Left cardiac atrium (tissue), 4 donors: ENCODE data around the gene PANK4. TPM values are rescaled to one million over a fixed set of nuclear protein-coding genes. Genes with fewer than 3 reads are reported as not detected.

ENCODE experiments used
- ATAC-seq, 2 donors: fragments of 200-7000 bp; cut with Tn5 transposase; one replicate each; pipeline ENCODE4 v1.9.1; 2020; ENCODE audit warnings: mild to moderate bottlenecking in 2 of 2, moderate library complexity in 2 of 2
- DNase-seq: peaks from one replicate; pipeline ENCODE4 v3.0.0-alpha.2; 2020
- intact Hi-C, 2 donors: fragments of 100-400 bp; cut with DNase I; formaldehyde crosslinking; loops; one replicate each; pipeline versions ENCODE4 v1.14.1 to v1.15.1; 2022 to 2023
- total RNA-seq, 2 donors: library from RNA; stranded (reverse); fragmentation: NEBNext Ultra II Directional; extraction: Animal tissue kit (Norgen Biotek cat#: 25700); gene quantifications; one replicate each; pipeline ENCODE4 v1.2.1, GENCODE V29; 2021
- donor health status: DM: no; HTN: yes; CAD: no.
- donor health status: DM: no; HTN: yes; CAD: no; lungs with severe emphysema.
- donor health status: DM: yes; HTN: yes; CAD: no.
- donor health status: Dilated cardiomyopathy.

PANK4 gene
- total RNA-seq, 2 donors from 2014 or later: 37.5 to 40.6 TPM

GRCh38 chr1:2489615-2490014, 36.8 kb downstream of the PANK4 start:
- DNase-seq (no peak), ATAC-seq (no peak)
- intact Hi-C loops: no loop called here

DNA sequence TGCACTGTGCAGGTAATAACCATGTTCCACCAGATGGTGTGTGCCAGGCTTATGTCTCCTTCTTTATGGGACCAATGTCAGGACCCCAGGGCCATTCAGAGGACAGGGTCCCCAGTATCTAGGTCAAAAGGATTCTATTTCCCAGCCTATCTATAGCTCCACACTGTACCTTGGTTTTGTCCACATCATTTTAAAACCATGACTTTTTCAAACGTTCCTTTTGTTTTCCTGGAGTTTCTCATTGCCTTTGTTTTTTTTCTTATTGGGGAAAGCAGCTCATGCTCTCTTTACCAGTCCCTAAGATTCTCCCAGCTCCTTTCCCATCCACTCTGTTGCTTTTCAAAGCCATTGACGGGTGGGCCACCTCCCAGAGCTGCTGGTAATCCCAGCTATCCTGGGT, 37.7 kb downstream of the PANK4 start:
- no peak for ATAC-seq
- no peak for DNase-seq
- intact Hi-C loops: no loop called here

- no peak for DNase-seq
- ATAC-seq: no peak
- intact Hi-C loops: no loop called here
Measured at GRCh38 chr1:2486558-2486957, 39.8 kb downstream of the PANK4 start.

DNA sequence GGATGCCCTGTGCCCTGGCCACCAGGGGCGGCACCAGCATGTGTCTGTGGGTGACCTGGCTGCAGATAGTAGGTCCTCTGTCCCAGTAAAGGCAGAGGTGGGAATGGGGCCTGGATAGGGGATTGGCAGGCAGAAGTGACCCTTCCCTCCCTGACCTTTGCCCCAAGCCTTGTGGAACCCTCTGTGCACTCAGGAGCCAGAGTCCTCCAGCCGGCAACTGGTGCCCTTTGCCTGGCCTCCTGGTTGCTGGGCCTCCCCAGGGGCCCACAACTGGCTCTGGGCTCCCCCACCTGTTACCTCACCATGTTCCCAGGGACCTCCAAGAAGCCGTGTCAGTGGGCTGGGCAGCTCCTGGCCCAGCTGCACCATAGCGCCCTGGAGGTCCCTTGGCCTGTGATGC, 40.4 kb downstream of the PANK4 start:
- DNase-seq (no peak), ATAC-seq (no peak)

GRCh38 chr1:2483970-2484369, 42.4 kb downstream of the PANK4 start:
- ATAC-seq: no peak
- no peak for DNase-seq
- intact Hi-C loops: no loop called here

More for the DNA sequence above, 40.4 kb downstream of the PANK4 start:
- intact Hi-C loops: no loop called here

- no peak for DNase-seq
Measured at GRCh38 chr1:2483026-2483425, 43.4 kb downstream of the PANK4 start.

GRCh38 chr1:2482588-2482987, 43.8 kb downstream of the PANK4 start:
- DNase-seq: no peak
- intact Hi-C loops: no loop called here
- ATAC-seq: no peak

More at GRCh38 chr1:2483026-2483425, 43.4 kb downstream of the PANK4 start:
- intact Hi-C loops: no loop called here
- ATAC-seq: no peak

GRCh38 chr1:2481885-2482284, 44.5 kb downstream of the PANK4 start:
- intact Hi-C loops: no loop called here
- DNase-seq (no peak), ATAC-seq (peak; percentile 41 to 63)

- ATAC-seq: peak; percentile 18 to 25
- intact Hi-C loops: no loop called here
- no peak for DNase-seq
Measured at GRCh38 chr1:2480986-2481364, 45.4 kb downstream of the PANK4 start.

GRCh38 chr1:2480236-2480985, 46.0 kb downstream of the PANK4 start:
- ATAC-seq: no peak
- DNase-seq: no peak
- intact Hi-C loops: no loop called here

DNA sequence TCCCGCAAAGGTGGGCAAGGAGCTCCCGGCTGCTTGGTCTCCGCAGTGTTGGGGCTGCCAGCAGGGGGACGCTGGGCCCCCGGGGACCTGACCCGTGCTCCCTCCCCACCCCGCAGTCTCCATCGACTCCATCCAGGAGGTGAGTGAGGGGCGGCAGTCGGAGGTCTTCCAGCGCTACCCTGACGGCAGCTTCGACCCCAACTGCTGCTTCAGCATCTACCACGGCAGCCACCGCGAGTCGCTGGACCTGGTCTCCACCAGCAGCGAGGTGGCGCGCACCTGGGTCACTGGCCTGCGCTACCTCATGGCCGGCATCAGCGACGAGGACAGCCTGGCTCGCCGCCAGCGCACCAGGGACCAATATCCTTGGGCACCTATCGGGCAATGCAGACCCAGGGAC, 46.8 kb downstream of the PANK4 start:
- intact Hi-C loops: no loop called here
- no peak for ATAC-seq
- no peak for DNase-seq

DNA sequence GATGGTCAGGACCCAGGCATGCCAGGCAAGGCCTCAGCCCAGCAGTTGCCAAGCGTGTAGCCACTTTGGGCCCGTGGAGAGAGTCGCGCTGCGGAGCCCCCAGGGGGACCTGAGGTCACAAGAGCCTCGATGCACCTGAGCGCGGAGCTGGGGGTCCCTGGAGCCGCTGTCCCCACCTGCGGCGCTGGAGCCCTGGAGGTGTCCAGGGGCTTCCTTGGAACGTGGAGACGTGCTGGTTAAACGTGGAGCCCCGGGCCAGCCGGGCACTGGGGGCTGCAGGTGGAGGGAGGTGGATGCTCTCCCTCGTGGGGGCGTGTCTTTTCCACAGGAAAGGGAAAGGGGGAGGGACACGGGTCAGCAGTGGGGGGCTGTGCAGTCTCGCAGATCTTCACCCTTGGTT, 47.2 kb downstream of the PANK4 start:
- ATAC-seq (no peak), DNase-seq (no peak)
- intact Hi-C loops: no loop called here

- DNase-seq (no peak), ATAC-seq (no peak)
- intact Hi-C loops: no loop called here
Measured at GRCh38 chr1:2477791-2478499, 48.5 kb downstream of the PANK4 start.

- ATAC-seq (no peak), DNase-seq (no peak)
- intact Hi-C loops: no loop called here
Measured at GRCh38 chr1:2477309-2477708, 49.1 kb downstream of the PANK4 start.

DNA sequence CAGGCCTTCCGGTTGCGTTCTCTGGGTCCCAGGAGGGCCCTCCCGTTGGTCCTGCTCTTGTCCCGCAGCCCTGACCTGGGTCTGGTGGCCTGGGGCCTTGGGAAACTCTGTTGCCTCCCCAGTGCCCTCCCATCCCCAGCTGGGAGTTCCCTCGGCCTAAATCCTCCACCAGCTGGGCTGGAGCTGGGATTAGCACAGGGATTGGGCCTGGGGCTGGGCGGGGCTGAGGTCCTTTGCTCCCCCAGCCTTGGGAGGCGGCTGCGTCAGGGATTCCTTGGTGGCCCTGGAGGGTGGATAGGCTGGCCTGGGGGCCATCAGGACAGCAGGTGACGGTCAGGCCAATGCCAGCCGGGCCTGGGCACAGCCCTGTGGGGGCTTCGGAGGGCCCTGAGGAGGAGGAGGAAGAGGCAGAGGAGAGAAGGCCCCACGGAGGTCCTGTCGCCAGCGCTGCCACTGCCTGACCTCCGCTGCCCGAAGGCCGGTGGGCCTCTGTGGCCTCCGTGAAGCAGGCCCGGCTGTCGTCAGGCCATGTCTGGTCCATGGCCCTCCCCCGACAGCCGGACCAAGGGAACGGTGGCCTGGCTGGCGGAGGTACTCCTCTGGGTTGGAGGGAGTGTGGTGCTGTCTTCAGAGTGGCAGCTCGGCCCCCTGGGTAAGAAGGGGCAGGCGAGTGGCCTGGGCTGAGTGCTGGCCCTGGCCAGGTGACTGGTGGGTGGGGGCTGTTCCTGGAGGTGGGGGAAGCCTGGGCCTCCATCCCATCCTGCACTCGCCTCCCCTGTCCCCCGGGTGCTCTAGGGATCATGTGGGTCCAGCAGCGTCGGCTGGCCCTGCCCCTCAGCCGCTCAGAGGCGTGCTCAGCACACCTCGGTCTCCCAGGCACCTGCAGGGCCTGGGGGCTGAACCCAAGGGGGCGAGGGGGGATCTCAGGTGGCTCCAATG, 50.1 kb downstream of the PANK4 start, which contains the start of gene PLCH2:
Gene PLCH2, plus strand, starts transcription at position 229 of the 939 bp plus-strand sequence. Its CDS starts 300 bp downstream, at position 529.
- DNase-seq: no peak
- intact Hi-C loops: no loop called here
- no peak for ATAC-seq

- DNase-seq: no peak
- intact Hi-C loops: no loop called here
- no peak for ATAC-seq
Measured at GRCh38 chr1:2475571-2475970, 50.8 kb downstream of the PANK4 start.

GRCh38 chr1:2474933-2475371, 51.4 kb downstream of the PANK4 start:
- DNase-seq: peak; percentile 42
- peak; percentile 68 to 81 for ATAC-seq
- intact Hi-C loops: no loop called here

- DNase-seq (no peak), ATAC-seq (no peak)
- intact Hi-C loops: no loop called here
Measured at GRCh38 chr1:2474104-2474844, 52.1 kb downstream of the PANK4 start.

- no peak for ATAC-seq
- intact Hi-C loops: no loop called here
- DNase-seq: no peak
Measured at GRCh38 chr1:2473198-2473597, 53.2 kb downstream of the PANK4 start.
